GM12801 (cell line): ENCODE data around the gene LMO7.

ENCODE experiments used
- TF ChIP-seq, protein P1 (sequence below): IDR thresholded peaks from one replicate; pipeline ENCODE4 v1.5.1; 2011; ENCODE audit warnings: control low read depth; ENCODE audit not compliant: insufficient read length; ENCODE audit errors: extremely low read depth

LMO7 gene

DNA sequence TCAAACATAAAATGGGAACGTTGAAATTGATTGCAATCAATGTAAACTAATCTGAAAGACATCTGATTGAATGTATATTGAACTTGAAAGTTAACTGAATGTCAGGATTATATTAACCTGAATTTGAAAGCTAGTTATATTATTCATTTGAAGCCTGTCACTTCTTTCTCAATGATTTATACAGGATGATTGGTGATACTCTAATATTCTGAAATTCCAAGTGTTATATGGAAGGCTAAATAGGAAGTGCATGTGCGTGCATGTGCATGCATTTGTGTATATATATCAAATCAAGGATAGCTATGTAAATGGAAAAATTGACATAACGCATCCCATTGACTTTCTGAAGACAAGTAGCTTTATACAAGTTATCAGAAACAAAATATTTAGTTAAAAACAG is 143.3 kb downstream of the LMO7 start:
- TF ChIP-seq, protein P1, sequence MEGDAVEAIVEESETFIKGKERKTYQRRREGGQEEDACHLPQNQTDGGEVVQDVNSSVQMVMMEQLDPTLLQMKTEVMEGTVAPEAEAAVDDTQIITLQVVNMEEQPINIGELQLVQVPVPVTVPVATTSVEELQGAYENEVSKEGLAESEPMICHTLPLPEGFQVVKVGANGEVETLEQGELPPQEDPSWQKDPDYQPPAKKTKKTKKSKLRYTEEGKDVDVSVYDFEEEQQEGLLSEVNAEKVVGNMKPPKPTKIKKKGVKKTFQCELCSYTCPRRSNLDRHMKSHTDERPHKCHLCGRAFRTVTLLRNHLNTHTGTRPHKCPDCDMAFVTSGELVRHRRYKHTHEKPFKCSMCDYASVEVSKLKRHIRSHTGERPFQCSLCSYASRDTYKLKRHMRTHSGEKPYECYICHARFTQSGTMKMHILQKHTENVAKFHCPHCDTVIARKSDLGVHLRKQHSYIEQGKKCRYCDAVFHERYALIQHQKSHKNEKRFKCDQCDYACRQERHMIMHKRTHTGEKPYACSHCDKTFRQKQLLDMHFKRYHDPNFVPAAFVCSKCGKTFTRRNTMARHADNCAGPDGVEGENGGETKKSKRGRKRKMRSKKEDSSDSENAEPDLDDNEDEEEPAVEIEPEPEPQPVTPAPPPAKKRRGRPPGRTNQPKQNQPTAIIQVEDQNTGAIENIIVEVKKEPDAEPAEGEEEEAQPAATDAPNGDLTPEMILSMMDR, result no peak

DNA sequence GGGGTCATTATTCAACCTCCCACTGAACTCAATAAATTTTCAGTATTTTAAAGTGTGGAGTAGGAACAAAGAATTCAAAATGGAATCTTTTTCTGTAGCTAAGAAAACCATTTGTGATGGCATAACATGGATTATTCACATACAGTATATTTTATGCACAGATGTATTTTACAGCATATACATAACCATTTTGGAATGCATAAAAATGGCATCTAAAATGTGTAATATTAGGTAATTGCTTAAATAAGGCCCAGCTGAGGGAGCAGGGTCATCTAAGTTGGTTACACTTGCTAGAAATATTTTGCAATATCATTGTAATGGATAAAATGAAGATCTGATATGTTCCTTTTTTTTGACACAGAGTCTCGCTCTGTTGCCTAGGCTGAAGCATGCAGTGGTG is 146.9 kb downstream of the LMO7 start:
- TF ChIP-seq, protein P1, result no peak

DNA sequence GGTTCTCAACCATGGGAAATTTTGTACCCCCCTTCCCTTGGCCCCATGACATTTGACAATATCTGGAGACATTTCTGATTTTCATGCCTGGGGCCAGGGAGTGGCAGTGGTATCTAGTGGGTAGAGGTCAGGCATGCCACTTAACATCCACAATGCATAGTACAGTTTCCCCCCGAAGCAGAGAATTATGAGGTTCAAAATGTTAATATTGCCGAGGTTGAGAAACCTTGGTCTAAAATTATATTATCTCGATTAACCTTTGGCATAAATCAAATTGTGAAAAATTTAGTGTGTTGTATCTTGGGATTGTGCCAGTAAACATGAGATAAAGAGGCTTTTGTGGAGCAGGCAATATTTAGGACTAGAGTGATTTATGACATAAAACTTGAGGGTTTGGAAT is 147.9 kb downstream of the LMO7 start:
- TF ChIP-seq, protein P1, result no peak

DNA sequence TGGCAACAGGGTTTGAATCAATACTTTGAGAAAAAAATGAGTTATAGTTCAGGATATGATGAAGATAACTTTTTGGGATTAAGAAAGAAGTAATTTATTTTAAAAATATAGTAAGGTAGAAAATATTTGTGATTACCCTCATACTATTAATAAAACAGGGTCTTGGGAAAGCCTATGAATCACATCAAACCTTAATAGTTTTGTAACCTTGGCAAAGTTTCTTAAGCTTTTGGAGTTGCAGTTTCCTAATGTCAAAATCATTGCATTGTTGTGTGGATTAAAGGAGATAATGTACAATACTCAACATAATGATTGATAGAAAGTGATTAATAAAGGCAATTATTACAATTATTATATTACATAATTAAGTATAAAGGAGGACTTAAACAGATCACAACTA is 149.0 kb downstream of the LMO7 start:
- TF ChIP-seq, protein P1, result no peak

DNA sequence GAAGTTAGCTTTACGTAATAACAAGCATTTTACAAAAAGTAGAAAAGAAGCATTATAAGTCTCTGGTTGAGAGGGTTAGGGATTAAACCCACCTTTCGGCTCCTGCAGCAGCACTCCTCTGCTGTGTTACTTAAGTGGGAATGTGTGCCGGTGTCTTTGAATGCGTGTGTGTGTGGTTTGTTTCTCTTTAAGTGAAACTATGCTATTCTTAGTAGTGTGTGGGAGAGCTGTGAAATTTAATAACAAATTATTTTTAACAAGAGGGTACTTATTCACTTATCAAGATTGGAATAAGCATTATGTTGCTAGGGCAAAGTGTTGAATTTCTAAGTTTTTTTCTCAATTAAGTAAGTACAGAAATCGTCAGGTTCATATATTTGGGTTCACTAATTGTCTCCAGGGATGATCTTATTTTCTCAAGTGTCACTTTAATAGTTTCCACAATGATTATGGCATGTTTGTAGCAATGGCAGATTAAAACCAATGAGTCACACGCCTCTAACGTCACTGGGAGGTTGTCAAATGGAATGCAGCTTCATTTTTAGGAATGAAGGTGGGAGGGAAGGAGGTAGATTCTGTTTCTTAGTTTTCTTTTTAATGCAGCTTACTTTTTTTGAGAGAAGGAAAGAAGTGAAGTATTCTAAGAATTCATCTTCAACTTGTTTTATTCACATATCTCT is 151.3 kb downstream of the LMO7 start:
- TF ChIP-seq, protein P1, result no peak

DNA sequence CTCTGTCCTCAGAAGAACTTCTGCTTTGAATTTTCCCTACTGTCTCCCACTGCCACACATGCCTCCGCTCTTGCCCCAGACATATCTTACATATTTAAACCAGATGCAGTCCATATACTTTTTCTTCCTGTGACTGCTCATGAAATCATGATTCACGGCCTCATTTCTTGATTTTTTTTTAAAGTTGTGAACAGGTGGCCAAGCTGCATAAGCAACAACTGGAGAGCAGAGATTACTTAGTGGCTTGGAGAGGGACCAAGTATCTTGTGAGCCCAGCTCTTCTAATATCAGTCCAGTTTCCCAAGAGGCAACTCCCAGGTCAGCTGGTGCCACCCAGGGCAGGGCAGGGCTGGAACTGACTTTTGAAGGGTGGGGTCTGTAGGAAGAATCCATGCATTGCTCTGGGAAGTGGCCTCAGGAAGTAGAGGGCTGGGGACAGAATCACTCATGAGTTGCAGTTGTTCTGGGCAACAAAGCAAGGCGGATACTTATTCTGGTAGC is 152.4 kb downstream of the LMO7 start:
- TF ChIP-seq, protein P1, result no peak

DNA sequence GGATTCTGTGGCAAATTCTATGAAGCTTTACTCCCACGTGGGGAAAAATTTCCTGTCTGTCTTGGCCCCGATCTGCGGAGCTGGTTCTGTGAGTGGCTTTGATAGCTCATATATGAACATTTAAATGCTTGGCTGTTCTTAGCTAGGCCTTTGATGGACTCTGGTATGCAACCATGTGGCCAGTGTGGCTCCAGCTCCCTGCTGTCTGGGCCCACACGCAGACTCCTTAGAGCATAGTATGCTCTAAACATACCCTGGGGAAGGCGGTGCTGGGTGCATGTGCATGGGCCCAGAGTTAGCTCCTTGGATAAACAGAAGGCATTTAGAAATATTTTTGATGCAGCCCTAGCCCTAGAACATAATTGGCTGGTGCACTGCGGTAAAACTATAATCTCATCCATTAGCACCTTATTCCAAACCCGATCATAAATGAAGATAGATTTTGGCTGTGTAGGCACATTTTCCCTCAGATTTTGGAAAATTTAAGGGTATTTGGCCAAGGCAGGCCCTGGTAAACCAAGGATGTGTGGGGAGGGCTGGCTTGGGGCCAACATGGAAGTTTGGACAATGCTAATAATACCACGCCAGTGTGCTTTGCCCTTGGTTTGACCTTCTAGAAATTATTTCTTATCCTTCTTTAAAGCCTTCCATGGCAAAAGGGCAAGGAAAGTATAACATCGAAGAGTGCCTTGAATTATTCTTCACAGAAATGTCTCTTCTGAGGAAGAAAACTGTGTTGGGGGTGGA is 153.5 kb downstream of the LMO7 start:
- TF ChIP-seq, protein P1, result no peak
